Common myeloid progenitor, CD34-positive (primary cell): Measurements from ENCODE around the gene USH1G.

ENCODE experiments used
- CTCF ChIA-PET: fragments of 350-600 bp; sonication (Branson Sonifier 250); formaldehyde crosslinking; loops from one replicate; lab custom pipeline; 2021; ENCODE audit warnings: antibody characterized with exemption; lab: Charles Lee
- POLR2A ChIA-PET: fragments of 350-600 bp; sonication (Branson Sonifier 250); formaldehyde crosslinking; loops from one replicate; lab custom pipeline; 2021; ENCODE audit warnings: antibody characterized with exemption; lab: Charles Lee
- DNase-seq, 3 donors: peaks; one replicate each; pipeline versions ENCODE4 v3.0.0 to v3.0.0-alpha.2; 2013
- H3K27ac ChIP-seq, 2 experiments: 1 replicate in 1 of 2; 2 replicates in 1 of 2; pipeline ENCODE4 v1.7.0; 2013; ENCODE audit warnings: inconsistent platforms in 2 of 2, low read length in 2 of 2, mild to moderate bottlenecking in 2 of 2, low read depth in 1 of 2, moderate library complexity in 1 of 2; ENCODE audit not compliant: severe bottlenecking in 2 of 2, insufficient read depth in 1 of 2, poor library complexity in 1 of 2
- H3K27me3 ChIP-seq, 5 experiments: replicated peaks in 2 of 5; 1 replicate in 3 of 5; 2 replicates in 2 of 5; pipeline versions ENCODE4 v1.6.1 to v1.7.0; 2013; ENCODE audit warnings: low read length in 4 of 5, mild to moderate bottlenecking in 2 of 5, moderate library complexity in 2 of 5, inconsistent platforms in 1 of 5; ENCODE audit not compliant: insufficient read depth in 5 of 5, control insufficient read depth in 4 of 5
- H3K36me3 ChIP-seq, 4 experiments: 1 replicate in 2 of 4; 2 replicates in 2 of 4; pipeline versions ENCODE4 v1.6.1 to v1.7.0; 2013; ENCODE audit warnings: low read length in 3 of 4, control low read depth in 1 of 4, mild to moderate bottlenecking in 1 of 4; ENCODE audit not compliant: control insufficient read depth in 4 of 4, insufficient read depth in 4 of 4
- H3K4me1 ChIP-seq, 4 experiments: 1 replicate in 3 of 4; 2 replicates in 1 of 4; pipeline versions ENCODE4 v1.6.1 to v1.7.1; 2013; ENCODE audit warnings: low read length in 3 of 4, mild to moderate bottlenecking in 3 of 4, control low read depth in 1 of 4, inconsistent platforms in 1 of 4, moderate library complexity in 1 of 4; ENCODE audit not compliant: control insufficient read depth in 4 of 4, insufficient read depth in 4 of 4; ENCODE audit errors: control extremely low read depth in 1 of 4
- H3K4me3 ChIP-seq, 7 experiments: 1 replicate in 4 of 7; 2 replicates in 3 of 7; pipeline versions ENCODE4 v1.5.1 to v1.7.0; 2013; ENCODE audit warnings: mild to moderate bottlenecking in 7 of 7, low read length in 6 of 7, moderate library complexity in 6 of 7, inconsistent platforms in 2 of 7, low read depth in 2 of 7, control low read depth in 1 of 7; ENCODE audit not compliant: insufficient read depth in 4 of 7, control insufficient read depth in 1 of 7; ENCODE audit errors: extremely low read depth in 1 of 7
- H3K9me3 ChIP-seq, 5 experiments: 1 replicate in 4 of 5; 2 replicates in 1 of 5; pipeline versions ENCODE4 v1.6.1 to v1.7.1; 2013; ENCODE audit warnings: low read length in 4 of 5, mild to moderate bottlenecking in 2 of 5, inconsistent platforms in 1 of 5, low read depth in 1 of 5, moderate library complexity in 1 of 5; ENCODE audit not compliant: control insufficient read depth in 4 of 5, insufficient read depth in 2 of 5; ENCODE audit errors: control extremely low read depth in 1 of 5
- WGBS: methylation state at CpG from one replicate; pipeline ENCODE4 v1.1.5; 2013; ENCODE audit not compliant: insufficient coverage; 5-methylcytosine and 5-hydroxymethylcytosine counted together

Gene USH1G

DNA sequence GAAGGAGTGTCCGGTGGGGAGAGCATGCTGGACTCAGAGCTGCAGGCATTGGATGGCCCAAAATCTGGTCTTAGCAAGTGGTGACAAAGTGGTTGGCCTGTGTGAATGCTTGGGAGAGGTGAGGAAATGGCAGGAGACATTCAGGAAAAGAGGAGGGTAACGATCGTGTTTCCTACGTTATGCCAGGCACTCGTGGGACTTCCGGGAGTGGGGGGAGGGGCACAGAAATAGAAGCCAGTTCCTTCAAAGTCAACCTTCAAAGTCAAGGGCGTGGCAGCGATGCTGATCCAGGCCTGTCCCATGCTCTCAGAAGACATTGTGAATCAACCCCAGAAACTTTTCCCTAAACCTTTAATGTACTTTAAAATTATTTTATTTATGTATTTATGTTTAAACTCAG is 16.5 kb upstream of the USH1G start:
- CTCF ChIA-PET: interaction anchor here (1.0 to 3.3 kb wide), 3 partner anchors 9 to 22 kb away, joined by 3 to 10 read pairs (median 10); no protein-coding TSS in a partner anchor
- WGBS: 48% methylated on average over 6 of the region's 8 CpGs
- POLR2A ChIA-PET: interaction anchor here (0.7 kb wide), 1 partner anchor 53 kb away, joined by 5 read pairs; no protein-coding TSS in a partner anchor
- Histone ChIP-seq H3K27me3 (peaks cover 2 to 73% (median 32%) of the 10 kb centered on the region in 5 experiments), H3K27ac (no peak overlapping the region), H3K36me3 (no peaks in the 10 kb centered on the region), H3K4me1 (peaks cover 0 to 9% (median 4%) of the 10 kb centered on the region in 4 experiments), H3K4me3 (no peak overlapping the region), H3K9me3 (no peaks in the 10 kb centered on the region)
- no peak for DNase-seq

DNA sequence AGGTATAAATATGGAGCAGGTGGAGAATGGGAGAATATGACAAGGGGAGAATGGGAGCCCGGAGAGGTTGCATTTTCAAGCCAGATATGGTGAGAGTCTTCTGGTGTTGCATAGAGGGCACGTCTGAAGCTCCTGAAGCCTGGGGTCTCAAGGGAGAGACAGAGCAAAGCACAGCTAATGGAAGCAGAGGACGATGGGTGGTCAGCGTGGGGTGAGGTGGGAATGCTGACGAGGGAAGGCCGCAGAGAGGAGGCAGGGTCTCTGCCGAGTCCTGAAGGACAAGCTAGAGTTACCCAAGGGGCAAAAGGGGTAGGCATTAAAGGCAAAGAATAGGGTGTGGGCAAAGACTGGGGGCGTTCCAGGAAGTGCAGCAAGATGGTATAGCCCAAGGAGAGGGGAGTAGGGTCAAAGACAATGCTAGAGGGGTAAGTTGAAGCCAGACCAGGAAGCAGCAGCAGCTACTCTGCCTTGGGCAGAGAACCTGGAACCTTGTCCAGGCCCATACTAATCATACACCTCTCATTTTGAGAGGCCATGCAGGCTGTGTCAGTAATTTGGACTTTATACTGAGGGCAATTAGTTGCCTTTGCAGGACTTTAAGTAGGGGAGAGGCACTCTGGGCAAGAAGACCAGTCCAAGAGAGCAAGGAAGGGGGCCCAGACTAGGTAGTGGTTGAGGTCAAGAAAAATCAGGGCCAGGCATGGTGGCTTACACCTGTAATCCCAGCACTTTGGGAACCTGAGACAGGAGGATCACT is 15.3 kb upstream of the USH1G start:
- Histone ChIP-seq H3K36me3 (no peaks in the 10 kb centered on the region), H3K27me3 (peaks cover 2 to 76% (median 34%) of the 10 kb centered on the region in 5 experiments), H3K9me3 (no peaks in the 10 kb centered on the region), H3K4me1 (peaks cover 0 to 9% (median 4%) of the 10 kb centered on the region in 4 experiments), H3K27ac (no peak overlapping the region), H3K4me3 (no peak overlapping the region)
- WGBS: 87% methylated on average over 8 of the region's 8 CpGs
- ChIA-PET POLR2A (no interaction called here), CTCF (interaction anchor here (1.0 to 3.3 kb wide), 7 partner anchors 10 to 23 kb away, joined by 3 to 10 read pairs (median 5); partner anchors contain the start of gene OTOP2)
- no peak for DNase-seq

DNA sequence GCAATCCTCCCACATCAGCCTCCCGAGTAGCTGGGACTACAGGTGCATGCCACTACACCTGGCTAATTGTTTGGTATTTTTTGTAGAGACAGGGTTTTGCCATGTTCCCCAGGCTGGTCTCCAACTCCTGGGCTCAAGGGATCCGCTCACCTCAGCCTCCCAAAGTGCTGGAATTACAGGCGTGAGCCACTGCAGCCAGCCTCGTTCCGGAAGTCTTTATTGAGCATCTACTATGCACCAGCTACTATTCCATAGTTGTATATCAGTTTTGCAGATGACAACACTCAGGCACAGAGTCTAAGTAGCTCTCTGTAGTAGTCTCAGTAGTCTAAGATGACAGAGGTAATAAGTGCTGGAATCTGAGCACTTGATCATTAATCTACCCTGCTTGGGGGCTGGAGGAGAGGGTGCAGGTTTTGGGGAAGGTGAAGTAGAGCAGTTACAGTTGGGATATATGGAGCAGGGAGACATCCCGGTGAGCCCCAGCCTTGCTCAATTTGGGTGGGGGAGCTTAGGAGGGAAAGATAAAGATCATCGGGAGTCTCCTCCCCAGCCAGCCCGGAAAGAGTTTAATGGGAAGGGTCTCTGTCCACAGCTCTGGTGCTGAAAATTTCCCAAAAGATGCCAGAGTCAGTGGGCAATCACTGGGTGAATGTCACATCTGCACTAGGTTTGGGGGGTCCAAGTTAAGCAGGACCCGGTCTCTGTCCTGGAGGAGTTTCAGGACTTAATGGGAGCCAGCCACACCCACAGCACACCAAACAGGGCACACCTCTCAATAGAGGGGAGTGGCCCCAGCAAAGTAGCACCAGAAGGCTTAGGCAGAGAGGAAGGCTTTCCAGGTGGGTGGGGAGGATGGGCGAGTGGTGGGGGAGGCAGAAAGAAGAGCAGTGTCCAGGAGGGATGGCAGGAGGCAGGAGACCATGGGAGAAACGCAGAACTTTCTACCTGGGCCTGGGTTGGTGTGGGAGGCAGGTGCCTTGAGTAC is 14.3 kb upstream of the USH1G start:
- H3K4me3 ChIP-seq: no peak overlapping the region
- ChIA-PET CTCF (interaction anchor here (0.7 to 3.3 kb wide), 9 partner anchors 11 to 75 kb away, joined by 3 to 10 read pairs (median 4); partner anchors contain the start of genes MRPL58 and OTOP2), POLR2A (no interaction called here)
- H3K36me3 ChIP-seq: no peaks in the 10 kb centered on the region
- no peak overlapping the region for H3K27ac ChIP-seq
- 52% methylated on average over 5 of the region's 11 CpGs for WGBS
- H3K9me3 ChIP-seq: no peaks in the 10 kb centered on the region
- no peak for DNase-seq
- H3K4me1 ChIP-seq: peaks cover 0 to 9% (median 4%) of the 10 kb centered on the region in 4 experiments
- H3K27me3 ChIP-seq: peaks cover 2 to 70% (median 34%) of the 10 kb centered on the region in 5 experiments

DNA sequence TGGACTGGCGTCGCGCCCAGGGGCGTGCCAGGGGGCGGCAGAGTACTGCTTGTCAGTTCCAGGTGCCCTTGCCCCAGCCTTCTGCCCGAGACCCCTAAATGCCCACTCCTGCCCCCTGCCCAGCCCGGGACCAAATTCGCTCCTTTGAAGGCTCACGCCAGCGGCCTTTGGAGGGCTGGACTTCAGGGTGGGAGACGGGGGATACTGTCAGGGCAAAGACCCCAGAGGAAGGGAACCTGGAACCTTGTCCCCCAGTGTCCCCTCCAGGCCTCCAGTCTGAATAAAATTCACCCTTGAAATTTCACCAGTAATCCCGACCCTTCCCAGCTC is 13.4 kb upstream of the USH1G start:
- ChIA-PET POLR2A (no interaction called here), CTCF (interaction anchor here (1.2 to 3.3 kb wide), 4 partner anchors 11 to 76 kb away, joined by 3 to 10 read pairs (median 4); partner anchors contain the start of gene MRPL58)
- Histone ChIP-seq H3K27ac (no peak overlapping the region), H3K4me1 (peaks cover 0 to 15% (median 4%) of the 10 kb centered on the region in 4 experiments), H3K27me3 (peaks cover 2 to 67% (median 31%) of the 10 kb centered on the region in 5 experiments), H3K36me3 (no peaks in the 10 kb centered on the region), H3K9me3 (no peaks in the 10 kb centered on the region), H3K4me3 (peak overlapping the region in 2 of 7 experiments; percentile 13)
- 8% methylated on average over 7 of the region's 12 CpGs for WGBS
- no peak for DNase-seq

DNA sequence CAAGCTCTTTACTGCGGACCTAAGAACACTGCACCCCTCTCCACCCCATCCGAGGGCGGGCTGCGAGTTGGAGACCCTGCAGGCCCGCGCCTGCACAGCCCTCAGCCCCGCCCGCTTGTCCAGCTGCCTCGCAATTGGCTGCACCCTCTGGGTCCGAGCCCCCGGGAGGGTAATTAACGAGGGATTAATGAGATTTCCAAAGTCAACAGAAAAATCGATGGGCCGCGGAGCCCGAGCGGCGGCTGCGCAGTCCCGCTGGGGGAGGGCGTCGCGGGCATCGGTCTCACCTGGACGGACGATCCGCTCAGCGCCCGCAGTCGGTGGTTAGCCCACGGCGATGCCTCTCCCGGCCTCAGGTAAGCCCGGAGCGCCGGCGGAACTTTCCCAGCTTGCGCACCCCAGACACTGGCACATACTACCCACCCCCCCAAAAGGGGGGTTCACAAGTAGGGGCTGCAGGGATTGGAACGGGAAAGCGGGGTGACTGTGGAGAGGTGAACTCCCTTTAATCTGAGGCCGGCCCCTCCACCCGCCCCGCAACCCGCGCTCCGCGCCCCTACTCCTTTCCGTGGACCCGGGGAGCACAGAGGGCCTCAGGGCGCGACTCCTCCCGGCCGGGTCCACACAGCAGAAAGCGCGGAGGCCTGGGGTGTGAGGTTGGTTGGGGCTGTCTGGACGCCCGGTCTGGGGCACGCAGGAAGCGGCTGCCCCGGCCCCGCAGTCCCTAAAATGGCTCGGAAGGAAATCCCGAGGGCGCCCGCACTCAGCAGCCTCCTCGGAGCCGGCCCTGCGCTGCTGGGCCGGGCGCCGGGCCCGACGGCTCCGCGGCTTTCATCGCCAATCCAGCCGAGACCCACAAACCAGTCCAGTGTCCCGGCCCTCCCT is 12.8 kb upstream of the USH1G start, which contains the start of gene OTOP3:
Gene OTOP3 (plus strand): TSS at position 314 of the 885 bp plus-strand sequence. CDS start 24 bp downstream, at position 338.
- H3K27me3 ChIP-seq: peaks cover 2 to 62% (median 26%) of the 10 kb centered on the region in 5 experiments

DNA sequence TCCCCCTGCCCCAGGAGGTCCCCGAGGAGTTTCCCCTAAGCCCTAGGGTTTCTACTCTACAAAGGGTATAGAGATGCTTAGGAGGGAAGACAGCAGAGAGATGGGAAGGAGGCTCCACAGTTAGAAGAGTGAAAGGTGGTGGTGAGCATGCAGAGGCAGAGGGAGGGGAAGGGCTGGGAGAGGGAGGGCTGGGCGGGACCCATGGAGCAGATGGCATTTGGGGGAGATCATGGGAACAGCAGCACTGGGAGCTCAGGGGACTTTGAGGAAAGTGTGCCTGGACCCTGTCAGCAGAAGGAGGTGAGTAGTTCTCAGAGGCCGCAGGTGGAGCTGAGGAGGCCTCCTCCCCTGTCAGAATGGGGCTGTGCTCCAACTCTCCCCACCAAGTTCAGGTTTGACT is 12.0 kb upstream of the USH1G start:
- Histone ChIP-seq H3K4me1 (peaks cover 0 to 19% (median 6%) of the 10 kb centered on the region in 4 experiments), H3K27ac (no peak overlapping the region), H3K9me3 (no peaks in the 10 kb centered on the region), H3K36me3 (no peaks in the 10 kb centered on the region), H3K4me3 (no peak overlapping the region), H3K27me3 (peaks cover 2 to 58% (median 24%) of the 10 kb centered on the region in 5 experiments)
- WGBS: 100% methylated on average over 2 of the region's 3 CpGs
- DNase-seq: no peak
- POLR2A ChIA-PET: no interaction called here
- CTCF ChIA-PET: interaction anchor here (1.0 to 1.6 kb wide), 2 partner anchors 16 to 27 kb away, joined by 4 to 6 read pairs; no protein-coding TSS in a partner anchor

More for the DNA sequence above, 12.8 kb upstream of the USH1G start, which contains the start of gene OTOP3:
- peak in 2 of 3 donors; percentile 28 to 30 for DNase-seq
- WGBS: 4% methylated on average over 55 of the region's 78 CpGs
- POLR2A ChIA-PET: no interaction called here
- Histone ChIP-seq H3K27ac (no peak within 1 kb of the TSS), H3K4me1 (peaks cover 0 to 19% (median 6%) of the 10 kb centered on the region in 4 experiments), H3K4me3 (peak within 1 kb of the TSS in 3 of 7 experiments; percentile 13 to 26 (median 13)), H3K9me3 (no peaks in the 10 kb centered on the region), H3K36me3 (no peaks in the 10 kb centered on the region)
- CTCF ChIA-PET: interaction anchor here (1.0 to 1.8 kb wide), 3 partner anchors 10 to 26 kb away, joined by 4 to 6 read pairs (median 5); no protein-coding TSS in a partner anchor
